GM18502 (cell line): ENCODE data around the gene GLE1.
"Not testable (repeated sequence)": the region's sequence is repeated elsewhere in the genome, so short reads cannot be mapped to it uniquely, and the experiment has no call there.

ENCODE experiments used
- ATAC-seq: cut with Tn5 transposase; IDR thresholded peaks from one replicate; pipeline ENCODE4 v1.9.1; 2021; ENCODE audit warnings: mild to moderate bottlenecking; ENCODE audit not compliant: unreplicated experiment, poor library complexity

The GLE1 gene

DNA sequence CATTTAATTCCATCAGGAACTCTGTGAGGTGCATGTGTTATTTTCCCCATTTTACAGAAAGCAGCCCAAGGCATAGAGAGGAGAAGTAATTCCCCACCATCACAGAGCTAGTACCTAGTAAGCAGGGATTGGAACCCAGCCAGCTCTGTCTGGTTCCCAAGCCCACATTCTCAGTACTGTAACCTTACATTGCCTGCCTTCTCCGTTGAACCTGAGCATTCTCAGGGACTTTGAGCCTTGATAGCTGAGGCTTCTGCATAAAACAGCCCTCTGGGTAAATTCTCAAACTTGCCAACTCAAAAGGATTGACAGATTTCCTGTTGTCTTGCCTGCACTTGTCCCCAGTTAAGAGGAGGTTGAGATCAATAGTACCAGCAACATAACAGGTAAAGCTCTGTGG is 9.2 kb upstream of the GLE1 start:
- no peak for ATAC-seq

DNA sequence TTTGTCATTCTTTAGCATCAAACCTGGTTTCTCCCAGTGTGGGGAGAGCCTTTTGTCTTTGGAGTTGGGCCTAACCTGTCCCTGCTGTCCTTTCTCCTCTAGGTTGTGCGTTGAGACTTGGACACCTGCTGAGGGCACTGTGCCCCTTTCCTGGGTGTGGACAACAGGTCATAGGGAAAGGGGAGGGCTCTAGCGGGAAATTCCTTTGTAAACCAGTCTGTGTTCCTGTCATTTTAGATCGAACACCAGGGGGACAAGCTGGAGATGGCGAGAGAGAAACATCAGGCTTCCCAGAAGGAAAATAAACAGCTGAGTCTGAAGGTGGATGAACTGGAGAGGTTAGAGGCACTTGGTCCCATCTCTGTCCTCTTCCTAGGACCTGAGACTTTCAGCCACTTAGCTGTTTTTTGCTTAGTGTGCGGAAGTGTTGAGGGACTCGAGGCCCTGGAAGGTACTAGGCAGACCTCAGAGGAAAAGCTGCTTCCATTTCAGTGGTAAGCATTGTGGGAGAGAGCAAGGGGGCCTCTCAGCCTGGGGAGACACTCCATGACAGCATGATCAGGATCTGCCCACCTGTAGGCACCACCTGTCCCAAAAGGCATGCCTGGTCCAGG is 8.6 kb upstream of the GLE1 start:
- ATAC-seq = no peak

DNA sequence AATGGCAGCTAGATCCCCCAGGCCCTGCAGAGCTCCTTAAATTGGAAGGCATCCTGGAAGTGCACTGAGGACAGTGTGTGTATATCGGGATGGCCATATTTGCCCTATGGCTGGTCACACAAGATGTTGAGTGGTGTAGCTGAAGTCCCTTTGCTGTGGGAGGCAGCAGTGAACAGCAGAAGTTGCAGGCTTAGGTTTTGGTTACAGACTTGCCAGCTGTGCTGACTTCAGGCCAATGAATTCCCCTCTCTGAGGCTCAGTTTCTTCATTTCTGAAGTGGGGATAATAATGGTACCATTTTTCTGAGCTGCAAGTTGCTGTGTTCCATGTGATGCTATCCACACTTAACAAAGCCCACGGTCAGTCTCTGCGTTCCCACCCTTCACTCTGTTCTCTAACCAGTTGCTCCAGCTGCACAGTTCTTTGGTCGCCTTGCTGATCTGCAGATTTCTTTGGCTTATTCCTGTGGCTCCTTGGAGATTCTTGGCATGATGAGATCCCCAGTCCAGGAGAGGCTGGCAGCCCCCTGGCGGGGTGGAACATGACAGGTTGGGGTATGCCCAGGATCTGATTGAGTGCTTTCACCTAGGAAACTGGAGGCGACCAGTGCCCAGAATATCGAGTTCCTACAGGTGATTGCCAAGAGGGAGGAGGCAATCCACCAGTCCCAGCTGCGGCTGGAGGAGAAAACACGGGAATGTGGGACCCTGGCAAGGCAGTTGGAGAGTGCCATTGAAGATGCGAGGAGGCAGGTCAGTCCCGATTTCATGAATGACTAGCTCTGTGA is 6.5 kb upstream of the GLE1 start:
- no peak for ATAC-seq

DNA sequence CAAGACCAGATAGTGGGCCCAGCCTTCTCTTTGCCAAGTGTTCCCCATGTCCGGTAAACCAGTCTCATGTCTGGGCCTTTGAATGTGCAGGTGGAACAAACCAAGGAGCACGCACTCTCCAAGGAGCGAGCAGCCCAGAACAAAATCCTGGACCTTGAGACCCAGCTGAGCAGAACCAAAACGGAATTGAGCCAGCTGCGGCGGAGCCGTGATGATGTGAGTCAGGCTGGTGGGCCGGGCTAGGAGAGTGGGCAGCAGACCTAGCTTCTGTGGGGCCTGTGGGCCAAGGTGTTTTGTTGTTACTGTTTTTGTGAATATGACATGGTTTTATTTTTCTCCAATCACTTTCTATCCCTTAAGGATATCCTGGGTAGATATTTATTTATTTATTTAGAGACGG is 5.6 kb upstream of the GLE1 start:
- ATAC-seq = no peak

DNA sequence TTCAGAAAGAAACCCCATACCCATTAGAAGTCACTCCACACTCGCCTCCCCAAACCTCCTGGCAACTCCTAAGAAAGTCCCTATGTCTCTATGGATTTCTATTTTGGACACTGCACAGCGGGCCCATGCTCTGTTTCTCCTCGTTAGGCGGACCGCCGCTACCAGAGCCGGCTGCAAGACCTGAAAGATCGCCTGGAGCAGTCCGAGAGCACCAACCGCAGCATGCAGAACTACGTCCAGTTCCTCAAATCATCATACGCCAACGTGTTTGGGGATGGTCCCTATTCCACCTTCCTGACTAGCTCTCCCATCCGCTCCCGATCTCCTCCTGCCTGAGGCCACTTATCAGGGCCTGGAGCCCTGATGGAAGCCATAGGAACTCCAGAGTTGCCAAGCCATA is 4.6 kb upstream of the GLE1 start:
- no peak for ATAC-seq

DNA sequence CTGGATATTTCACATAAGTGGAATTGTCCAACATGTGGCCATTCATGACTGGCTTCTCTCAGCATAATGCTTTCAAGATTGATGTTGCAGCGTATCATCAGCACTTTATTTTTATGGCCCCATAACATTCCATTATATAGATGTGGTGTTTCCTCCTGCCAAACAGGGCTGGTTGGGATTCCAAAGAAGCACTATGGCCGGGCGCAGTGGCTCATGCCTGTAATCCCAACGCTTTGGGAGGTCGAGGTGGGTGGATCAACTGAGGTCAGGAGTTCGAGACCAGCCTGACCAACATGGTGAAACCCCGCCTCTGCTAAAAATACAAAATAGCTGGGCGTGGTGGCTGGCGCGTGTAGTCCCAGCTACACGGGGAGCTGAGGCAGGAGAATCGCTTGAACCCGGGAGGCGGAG is 1.1 kb upstream of the GLE1 start:
- not testable (repeated sequence) for ATAC-seq

DNA sequence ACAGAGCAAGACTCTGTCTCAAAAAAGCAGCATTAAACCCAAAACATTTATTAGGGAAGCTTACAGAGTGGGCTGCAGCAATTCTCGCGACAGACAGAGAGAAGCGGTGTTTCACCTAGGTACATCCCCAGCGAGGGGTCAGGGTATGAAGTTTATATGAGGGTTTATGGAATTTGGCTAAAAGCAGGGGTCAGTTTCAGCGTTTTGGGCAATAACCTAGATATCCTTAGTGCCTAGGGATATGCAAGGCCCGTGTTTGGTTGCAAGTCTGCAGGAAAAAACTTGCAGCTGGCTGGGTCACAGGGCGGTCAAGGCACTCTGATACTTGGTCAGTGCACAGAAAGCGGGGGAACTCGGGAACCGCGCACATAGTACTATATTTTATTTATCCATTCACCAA is 649 bp upstream of the GLE1 start:
- ATAC-seq = peak; percentile 6

DNA sequence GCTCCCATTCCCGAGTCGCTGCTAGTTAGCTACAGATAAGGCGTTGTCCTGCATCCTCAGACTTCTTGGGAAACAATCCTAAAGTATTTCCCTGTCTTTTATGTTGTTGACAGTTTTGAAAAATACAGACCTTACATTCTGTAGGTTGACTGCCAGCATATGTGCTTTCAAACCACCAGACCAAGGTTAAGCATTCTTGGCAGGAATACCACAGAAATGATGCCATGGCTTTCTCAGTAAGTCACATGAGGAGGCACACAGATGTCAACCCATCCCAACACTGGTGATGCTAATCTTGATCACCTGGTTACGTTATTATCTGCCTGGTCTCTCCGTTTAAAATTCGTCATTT is 871 bp downstream of the GLE1 start:
- no peak for ATAC-seq

DNA sequence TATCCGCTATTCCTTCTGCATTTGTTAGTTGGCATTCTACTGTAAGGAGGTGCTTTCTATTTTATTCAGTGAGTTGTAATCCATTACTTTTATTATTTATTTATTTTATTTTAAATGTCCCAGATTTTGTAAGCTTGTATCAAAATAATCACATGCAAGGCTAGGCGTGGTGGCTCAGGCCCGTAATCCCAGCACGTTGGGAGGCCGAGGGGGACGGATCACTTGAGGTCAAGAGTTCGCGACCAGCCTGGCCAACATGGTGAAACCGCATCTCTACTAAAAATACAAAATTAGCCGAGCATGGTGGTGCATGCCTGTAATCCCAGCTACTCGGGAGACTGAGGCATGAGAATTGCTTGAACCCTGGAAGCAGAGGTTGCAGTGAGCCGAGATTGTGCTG is 1.4 kb downstream of the GLE1 start:
- not testable (repeated sequence) for ATAC-seq

DNA sequence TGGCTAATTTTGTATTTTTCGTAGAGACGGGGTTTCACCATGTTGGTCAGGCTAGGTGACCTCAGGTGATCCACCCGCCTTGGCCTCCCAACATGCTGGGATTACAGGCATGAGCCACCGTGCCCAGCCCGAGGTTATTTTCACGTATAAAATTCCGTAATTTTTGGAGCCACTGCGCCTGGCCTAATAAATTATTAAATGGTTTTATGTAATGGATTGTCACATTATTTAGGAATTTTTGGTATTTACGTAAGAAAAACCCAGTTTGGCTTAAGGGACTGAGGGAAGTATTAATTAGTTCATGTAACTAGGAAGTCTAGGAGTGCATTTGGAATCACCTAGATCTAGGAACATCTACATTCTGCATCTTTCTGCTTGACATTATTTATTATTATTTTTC is 8.3 kb downstream of the GLE1 start:
- no peak for ATAC-seq

DNA sequence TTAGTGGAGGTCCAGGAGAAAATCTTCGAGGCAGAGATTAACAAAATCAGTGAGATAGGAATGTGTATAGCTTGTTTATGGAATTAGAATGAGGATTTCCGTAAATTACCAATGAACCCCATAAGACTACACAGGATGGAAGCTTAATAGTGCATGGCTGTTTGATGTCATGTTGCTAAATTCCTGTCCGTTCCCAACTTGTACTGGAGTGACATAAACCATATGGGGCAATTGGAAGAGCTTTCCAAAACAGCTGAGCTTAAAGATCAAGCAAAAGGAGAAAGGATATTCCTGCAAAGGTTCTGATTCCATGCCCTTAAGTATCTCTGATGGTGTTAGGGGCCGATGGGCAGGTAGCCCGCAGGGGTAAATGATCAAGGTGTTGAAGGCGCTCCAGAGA is 17.4 kb downstream of the GLE1 start:
- ATAC-seq = no peak

DNA sequence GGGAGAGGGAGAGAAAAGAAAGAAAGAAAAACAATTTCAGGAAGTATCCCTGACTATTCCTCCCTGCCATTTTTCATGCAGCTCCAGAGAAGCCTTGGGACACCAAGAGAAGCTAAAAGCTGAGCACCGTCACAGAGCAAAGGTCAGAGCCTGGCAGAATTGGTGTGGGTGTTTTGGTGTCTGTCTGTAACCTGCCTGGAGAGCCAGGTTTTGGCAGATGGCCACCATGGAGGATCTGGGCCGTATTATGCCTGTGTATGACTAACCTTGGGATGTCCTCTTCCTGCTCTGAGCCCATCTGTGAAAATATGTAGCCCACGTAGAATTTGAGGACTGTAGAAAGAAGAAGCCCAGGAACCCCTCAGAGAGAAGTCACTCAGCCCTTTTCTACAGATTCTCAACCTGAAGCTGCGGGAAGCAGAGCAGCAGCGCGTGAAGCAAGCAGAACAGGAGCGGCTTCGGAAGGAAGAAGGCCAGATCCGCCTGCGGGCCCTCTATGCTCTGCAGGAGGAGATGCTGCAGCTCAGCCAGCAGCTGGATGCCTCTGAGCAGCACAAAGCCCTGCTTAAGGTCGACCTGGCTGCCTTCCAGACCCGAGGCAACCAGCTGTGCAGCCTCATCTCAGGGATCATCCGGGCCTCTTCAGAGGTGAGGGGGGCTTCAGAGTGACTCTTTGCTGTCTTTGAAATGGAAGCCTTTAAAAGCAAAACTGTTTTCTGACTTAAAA is 18.8 kb downstream of the GLE1 start:
- no peak for ATAC-seq

DNA sequence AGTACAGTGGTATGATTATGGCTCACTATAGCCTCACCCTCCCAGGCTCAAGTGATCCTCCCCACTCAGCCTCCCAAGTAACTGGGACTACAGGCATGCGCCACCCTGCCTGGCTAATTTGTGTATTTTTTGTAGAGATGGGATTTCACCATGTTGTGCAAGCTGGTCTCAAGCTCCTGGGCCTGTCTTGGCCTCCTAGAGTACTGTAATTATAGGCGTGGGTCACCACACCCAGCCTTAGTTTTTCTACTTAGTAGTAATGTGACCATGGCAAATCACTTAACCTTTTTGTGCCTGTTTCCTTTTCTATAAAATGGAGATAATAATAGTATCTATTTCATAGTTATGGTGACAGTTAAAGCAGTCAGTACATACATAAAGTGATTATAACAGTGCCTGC is 22.2 kb downstream of the GLE1 start:
- no peak for ATAC-seq

DNA sequence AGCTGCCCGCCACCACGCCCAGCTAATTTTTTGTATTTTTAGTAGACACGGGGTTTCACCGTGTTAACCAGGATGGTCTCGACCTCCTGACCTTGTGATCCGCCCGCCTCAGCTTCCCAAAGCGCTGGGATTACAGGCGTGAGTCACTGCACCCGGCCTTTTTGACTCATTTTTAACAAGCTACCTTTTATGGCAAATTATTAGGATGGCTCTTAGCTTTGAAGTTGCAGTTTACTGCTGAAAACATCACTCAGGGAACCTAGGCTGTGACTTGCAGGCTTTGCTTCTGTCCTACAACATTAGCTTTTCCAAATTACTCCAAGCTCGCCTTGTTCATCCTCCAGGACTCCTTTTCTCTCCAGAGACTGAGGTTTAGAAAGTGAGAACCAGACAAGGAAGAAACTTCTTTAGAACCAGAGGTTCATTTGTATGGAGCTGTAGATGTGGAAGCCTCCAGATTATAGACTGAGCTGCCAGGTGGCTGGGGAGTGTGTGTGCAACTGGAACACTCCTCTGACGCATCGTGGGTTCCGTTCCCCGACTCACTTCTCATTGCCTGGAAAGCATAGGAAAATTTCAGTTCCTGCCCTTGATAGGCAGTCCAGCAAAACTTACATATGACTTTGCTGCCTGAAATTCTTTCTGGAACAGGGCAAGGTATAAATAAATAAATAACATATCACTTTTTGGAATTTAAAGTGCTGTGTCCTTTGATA is 24.1 kb downstream of the GLE1 start:
- no peak for ATAC-seq

DNA sequence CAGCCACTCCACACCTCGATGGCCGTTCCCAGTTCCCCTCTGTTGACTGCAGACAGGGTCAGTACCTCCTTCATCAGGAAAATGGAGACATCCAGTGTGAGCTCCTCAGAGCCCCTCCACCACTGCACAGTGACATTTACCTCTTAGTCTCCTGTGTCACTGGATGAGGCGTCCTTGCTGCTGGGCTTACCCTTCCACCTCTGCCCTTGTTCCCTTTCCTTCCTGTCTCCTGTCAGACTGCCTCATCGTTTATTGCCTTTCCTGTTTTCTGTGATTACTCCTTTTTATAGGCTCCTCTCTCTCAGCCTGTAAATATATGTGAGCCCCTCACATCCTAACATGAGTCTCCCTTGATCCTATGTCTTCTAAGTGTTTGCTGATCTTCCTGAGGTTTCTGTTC is 24.7 kb downstream of the GLE1 start:
- no peak for ATAC-seq

DNA sequence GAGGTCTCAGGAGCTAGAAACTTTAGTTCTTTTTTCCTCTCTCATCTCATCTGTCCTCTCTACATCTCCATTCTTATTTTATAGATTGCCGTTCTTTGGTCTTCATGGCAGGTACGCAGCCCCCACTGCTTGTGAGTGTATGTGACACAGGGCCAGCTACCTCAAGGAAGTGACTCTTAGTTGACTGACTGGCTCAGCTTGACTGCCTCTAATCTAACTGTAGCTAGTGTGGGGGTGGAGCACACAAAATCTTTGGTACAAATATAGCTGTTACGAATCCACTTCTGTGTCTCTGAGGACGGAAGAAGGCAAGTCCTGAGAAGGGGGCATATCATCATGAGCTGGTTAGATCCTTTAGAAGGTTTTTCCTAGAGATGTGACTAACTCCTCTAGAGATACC is 28.1 kb downstream of the GLE1 start:
- ATAC-seq = no peak

DNA sequence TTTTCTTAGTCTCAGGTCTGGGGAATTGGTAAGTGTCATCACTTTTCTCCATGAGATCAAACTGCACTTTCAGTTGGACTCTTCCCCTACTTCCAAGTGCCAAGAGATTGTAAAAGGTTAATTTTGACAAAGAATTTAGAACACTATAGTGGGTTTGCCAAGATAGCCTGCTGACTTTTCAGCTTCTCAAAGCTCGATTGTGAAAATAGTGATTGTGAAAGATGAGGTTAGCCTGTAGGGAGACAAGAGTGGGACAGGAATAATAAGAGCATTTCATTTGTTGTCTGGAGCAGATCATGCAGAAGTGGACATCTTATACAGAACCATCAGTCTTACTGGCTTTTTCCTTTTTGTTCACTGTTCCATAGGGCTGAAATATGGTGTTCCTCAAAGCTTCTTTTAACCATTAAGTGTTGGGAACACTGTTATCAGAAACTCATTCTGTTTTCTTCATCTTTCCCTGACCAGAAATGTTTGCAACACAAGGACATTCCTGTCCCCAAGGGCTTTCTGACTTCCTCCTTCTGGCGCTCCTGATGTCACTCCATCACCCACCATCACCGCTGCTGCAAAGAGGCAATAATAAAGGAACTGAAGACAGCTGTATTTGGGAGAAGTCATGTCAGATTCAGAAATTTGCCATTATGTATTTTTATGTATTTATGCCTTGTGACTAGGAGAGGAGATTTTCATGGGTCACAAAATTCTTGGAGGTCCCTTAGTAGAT is 36.3 kb downstream of the GLE1 start:
- ATAC-seq = no peak

DNA sequence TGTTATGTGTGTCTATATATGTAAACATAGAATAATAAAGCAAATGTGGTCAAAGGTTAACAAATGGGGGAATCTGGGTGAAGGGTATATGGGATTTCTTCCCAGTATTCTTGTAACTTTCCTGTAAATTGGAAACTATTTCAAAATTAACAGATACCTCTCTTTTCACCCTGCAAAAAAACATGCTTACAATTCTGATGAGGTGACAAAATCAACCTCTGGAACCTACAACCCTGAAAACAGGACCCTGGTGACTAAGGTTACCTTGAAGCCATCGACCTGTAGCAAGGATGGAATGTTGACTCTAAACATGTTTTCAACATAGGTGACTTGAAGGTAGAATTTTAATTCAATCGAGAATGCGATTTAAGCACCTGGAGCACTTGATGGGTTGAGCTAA is 42.0 kb downstream of the GLE1 start:
- ATAC-seq = no peak

DNA sequence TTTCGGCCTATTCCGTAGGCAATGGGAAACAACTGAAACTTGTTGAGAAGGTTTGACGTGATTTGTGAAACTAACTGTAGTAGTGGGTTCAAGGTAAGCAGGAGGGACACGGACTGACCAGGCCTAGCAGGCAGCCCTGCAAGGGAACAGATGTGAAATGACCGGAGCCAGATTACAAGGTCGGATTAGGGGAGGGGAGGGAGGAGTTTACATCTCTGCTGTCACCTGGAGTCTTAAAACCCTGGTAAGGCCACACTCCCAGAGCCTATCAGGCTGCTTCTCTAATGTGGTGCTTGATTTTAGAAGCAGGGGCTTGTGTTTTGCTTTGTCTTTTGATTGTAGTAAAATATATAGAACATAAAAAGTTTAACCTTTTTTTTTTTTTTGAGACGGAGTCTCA is 44.4 kb downstream of the GLE1 start:
- ATAC-seq = no peak

DNA sequence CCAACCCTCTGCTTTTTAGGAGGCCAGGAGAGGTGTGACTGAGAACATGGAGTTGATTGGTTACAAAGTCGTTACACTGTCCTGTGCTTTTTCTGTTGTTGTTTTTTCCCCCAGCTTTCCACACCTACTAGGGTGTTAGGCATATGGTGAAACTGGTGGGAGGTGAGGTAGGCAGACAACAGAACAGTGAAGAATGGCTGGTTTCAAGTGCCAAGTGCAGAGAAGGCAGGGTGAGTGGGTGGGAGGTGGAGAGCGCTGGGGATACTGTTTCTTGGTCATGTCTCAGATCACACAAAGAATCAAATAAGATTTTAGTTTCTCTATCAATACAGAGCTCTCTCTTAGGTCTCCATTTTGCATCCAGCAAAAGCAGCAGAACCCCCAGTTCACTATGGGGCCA is 45.7 kb downstream of the GLE1 start:
- ATAC-seq = no peak
